DMS 273 (cell line): ENCODE results near the gene SARS2.
"Not testable (repeated sequence)": the region's sequence is repeated elsewhere in the genome, so short reads cannot be mapped to it uniquely, and the experiment has no call there.

Experiments
- DNase-seq: peaks from one replicate; lab custom pipeline; 2025; ENCODE audit not compliant: unreplicated experiment; lab: John Stamatoyannopoulos, UW

SARS2 gene, protein sequence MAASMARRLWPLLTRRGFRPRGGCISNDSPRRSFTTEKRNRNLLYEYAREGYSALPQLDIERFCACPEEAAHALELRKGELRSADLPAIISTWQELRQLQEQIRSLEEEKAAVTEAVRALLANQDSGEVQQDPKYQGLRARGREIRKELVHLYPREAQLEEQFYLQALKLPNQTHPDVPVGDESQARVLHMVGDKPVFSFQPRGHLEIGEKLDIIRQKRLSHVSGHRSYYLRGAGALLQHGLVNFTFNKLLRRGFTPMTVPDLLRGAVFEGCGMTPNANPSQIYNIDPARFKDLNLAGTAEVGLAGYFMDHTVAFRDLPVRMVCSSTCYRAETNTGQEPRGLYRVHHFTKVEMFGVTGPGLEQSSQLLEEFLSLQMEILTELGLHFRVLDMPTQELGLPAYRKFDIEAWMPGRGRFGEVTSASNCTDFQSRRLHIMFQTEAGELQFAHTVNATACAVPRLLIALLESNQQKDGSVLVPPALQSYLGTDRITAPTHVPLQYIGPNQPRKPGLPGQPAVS

DNA sequence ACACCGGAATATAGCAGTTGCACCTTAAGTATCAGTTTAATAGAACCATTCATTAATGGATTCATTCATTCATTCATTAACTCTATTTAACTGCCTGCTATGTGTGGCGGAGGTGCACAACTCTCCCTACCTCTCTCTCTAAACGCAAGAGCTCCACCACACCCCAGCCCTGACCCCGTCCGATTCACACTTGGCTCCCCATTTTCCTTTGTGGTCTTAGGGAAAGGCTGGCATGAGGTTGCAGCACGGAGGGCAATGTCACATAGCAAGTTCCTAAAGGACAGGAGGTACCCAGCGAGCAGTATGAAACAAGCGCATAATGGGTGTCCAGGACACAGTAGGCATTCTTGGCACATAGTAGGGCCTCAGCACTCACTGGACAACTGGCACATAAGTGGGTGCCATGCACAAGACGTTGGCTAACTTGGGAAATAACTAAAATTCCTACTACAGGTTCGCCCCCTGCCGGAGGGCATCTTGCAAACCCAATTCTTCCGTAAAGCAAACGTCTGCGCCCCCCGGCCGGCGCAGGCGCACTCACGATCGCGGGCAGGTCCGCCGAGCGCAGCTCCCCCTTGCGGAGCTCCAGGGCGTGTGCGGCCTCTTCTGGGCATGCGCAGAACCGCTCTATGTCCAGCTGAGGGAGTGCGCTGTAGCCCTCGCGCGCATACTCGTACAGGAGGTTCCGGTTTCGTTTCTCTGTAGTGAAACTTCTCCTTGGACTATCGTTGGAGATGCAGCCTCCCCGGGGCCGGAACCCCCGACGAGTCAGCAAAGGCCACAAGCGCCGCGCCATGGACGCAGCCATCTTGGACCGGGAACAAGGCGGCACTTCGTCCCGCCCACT is at the start of gene SARS2:
Gene SARS2, minus strand, starts transcription at position 835 of the 847 bp plus-strand sequence. Its CDS starts 27 bp downstream, at position 808.
- peak; percentile 97 for DNase-seq

DNA sequence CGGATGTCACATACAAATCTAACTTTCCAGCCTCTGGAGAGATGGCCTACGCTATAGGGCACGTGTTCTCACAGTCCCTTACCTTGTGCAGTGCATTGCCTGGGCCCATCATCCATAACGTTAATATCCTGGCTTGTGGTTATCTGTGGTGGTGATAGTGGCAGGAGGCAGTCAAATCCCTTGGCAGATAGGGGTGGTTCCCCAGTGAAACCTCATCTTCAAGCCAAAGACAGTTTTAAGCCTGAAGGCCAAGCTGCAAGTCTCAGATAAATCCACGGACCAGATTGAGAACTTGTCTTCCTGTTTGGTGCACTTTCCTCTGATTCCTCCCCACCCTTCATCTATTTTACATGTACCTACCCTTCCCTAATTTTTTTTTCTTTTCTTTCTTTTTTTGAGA is 49.2 kb upstream of the SARS2 start:
- DNase-seq: no peak

DNA sequence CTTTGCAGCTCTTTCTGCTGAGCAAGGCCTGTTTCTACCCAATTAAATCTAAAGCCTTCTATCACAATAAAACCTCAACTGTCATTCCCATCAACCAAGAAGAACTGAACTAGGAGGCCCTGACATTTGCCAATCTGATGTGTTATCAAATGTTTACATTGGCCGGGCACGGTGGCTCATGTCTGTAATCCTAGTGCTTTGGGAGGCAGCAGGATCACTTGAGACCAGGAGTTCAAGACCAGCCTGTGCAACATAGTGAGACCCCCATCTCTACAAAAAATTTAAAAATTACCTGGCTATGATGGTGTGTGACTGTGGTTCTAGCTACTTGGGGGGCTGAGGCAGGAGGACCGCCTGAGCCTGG is 47.7 kb upstream of the SARS2 start:
- DNase-seq: no peak

DNA sequence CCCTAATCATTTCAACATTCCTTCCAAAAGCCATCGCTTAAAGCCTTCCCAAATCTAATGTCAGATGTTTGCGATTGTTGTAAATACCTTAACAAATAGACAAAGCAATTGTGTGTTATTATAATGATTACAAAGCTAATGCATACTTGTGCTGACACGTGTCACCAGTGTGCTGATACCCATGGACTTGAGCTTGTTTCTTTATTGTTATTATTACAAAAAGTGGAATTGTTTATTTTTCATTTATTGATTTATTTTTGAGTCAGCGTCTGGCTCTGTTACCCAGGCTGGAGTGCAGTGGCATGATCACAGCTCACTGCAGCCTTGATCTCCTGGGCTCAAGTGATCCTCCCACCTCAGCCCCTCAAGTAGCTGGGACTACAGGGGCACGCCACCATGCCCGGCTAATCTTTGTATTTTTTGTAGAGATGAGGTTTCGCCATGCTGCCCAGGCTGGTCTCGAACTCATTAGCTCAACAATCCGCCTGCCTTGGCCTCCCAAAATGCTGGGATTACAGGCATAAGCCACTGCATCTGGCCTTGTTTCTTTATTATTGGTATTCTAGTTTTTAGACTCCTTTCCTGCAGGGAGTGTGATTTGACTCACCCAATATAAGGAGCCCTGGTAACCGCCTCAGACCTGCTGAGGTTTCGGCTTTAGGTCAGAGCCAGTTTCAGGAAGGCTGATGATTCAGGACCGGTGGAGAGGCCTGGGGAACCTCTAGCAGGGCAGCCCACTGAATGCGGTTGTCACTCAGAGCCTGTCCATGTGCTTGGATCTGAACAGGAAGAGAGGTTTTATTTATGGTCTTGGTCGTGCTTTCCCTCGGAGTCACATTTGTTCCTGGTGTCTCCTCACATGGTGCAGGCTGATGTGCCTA is 47.1 kb upstream of the SARS2 start:
- no peak for DNase-seq

DNA sequence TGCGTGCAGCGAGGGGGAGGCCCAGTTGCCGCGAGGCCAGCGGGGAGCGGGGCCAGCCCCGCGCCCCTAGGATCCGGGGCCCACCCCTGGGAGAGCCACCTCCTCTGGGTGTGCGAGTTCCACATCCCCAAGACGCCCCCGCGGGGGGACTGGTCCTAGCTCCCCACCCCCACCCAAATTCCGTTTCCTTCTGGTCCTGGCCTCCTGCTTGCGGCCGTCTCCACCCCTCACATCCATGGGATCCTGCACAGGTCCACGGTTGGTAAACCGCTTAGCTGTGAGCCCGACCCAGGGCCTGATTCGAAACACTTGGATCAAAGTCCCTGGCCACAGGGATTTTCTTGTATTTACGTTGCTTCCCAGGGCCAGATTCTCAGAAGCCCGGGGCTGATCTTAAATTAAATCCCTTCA is 45.3 kb upstream of the SARS2 start:
- peak; percentile 73 for DNase-seq

DNA sequence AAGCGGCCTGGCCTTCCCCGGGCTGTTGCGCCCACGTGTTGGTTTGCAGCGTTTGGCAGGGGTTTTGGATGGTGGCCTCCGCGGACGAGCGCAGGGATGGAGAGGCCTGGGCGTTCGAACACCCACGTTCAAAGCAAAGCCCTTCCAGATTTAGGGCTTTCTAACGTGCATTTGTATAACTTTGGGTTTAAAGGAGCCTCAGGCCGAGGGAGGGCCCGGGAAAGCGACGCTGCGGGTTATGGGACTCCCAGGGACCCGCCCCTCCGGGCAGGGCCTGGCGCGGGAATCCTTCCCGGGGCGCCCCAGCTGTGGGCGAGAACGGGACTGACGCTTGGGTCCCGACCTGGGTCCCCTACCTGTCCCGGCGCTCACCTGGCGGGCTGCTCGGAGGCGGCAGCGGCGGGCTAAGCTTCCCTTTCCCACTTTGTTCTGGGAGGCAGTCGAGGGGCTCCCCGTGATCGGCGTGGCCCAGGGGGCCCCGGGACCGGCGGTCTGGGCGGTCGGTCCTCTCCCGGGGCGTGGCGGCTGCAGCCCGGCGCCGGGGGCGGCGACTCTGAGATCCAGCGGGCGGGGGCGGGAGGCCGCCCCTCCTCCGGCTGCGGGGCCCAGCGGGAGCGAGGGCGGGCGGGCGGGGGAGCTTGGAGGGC is 44.8 kb upstream of the SARS2 start, which contains the start of gene FBXO17:
Gene FBXO17, minus strand, starts transcription at position 529 of the 647 bp plus-strand sequence. CDS start 25,423 bp downstream, outside the sequence.
- peak; percentile 91 for DNase-seq

DNA sequence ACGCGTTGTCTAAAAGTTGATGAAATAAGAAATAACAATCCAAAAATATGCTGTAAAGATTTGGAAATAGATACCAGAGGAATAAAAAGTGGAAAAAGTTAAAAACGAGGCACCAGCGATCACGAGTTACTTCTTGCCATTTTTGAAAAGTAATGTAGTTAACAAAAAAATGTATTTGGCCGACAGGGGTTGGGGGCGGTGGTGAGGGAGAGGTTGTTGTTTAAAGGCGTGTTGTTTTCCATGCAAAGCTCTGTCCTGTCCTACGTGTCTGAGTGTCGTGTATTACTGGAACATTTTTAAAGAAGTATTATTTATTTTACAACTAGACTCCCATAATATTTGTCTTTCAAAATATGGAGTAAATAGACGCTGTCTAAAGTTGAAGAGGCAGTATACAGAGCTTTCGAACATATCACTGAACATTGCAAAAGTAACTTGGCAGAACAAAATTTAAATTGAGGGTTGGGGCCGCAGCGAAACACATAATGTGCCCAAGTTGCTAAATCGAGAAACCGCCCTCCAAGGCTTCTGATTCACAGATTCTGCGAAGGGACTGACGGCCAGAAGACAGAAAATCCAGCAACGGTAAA is 44.2 kb upstream of the SARS2 start:
- peak; percentile 32 for DNase-seq

DNA sequence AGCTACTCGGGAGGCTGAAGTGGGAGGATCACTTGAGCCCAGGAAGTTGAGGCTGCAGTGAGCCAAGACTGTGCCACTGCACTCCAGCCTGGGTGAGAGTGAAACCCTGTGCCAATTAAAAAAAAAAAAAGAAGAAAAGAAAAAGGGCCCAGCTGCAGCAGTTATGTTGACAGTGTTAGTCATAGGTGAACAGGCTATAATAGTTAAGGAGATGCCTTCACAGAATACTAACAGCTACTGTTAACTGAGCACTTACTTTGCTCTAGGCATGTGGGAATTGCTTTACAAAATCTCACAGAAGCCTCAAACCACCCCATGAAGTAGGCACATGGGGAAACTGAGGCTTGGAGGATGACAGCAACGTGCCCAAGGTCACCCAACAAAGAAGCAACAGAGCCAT is 41.1 kb upstream of the SARS2 start:
- no peak for DNase-seq

DNA sequence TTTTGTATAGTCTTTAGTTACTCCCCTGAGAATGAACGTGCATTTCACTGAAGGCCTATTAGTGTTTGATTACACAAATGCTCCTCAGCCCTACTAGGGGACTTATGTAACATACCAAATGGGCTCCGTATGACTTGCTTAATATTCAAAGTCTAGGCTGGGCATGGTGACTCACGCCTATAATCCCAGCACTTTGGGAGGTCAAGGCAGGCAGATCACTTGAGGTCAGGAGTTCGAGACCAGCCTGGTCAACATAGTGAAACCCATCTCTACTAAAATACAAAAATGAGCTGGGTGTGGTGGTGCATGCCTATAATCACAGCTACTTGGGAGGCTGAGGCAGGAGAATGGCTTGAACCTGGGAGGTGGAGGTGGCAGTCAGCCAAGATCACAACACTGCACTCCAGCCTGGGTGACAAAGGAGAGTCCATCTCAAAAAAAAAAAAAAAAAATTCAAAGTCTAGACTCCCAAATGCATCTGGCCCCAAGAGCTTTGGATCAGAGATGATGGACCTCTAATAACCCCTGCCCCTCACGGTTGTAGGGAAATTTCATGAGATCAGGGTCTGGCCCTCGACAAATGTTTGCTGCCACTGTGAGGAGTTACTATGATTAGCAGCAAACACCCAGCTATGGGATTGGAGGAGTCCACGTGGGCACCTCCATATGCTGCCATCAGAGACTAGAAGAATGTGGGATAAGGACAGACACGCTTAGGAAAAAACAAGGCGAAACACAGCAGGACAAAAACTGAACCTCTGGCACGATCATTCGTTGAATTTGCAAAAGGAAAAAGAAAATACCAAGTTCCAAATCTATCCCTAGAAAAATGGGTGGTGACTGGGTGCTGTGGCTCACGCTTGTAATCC is 40.3 kb upstream of the SARS2 start:
- DNase-seq: peak; percentile 46

DNA sequence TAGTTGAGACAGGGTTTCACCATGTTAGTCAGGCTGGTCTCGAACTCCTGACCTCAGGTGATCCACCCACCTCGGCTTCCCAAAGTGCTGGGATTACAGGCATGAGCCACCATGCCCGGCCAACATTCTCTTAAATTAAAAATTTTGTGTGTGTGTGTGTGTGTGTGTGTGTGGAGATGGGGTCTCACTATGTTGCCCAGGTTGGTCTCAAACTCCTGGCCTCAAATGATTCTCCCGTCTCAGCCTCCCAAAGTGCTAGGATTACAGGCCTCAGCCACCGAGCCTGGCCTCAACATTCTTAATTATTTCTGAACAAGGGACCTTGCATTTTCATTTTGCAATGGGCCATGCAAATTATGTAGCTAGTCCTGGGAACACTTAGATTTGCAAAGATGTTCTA is 35.6 kb upstream of the SARS2 start:
- not testable (repeated sequence) for DNase-seq

DNA sequence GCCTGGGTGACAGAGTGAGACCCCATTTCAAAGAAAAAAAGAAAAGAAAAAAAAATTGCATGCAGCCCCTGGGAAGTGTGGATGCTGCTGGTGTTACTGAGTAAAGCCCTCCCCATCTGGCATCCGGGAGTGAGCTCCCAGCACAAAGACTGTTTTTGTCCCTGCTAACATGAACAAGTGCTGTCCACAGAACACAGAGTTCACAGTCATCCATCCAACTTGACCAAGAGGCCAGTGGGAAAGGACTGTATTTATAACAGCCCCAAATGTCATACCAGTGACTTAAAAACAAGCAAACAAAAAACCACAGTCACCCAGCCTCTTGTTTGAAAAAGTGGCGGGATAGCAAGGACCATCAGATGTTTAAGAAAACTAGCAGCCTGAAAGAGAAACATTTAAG is 34.2 kb upstream of the SARS2 start:
- no peak for DNase-seq

DNA sequence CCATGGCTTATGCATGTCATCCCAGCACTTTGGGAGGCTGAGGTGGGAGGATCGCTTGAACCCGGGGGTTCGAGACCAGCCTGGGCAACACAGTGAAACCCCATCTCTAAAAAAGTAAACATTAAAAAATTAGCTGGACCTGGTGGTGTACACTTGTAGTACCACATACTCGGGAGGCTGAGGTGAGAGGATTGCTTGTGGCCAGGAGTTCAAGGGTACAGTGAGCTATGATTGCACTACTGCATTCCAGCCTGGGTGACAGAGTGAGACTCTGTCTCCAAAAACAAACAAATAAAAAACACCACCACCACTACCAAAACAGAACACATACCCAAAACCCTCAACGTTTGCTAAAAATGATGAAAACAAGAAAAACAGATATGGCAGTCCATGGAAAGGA is 29.1 kb upstream of the SARS2 start:
- DNase-seq: no peak

DNA sequence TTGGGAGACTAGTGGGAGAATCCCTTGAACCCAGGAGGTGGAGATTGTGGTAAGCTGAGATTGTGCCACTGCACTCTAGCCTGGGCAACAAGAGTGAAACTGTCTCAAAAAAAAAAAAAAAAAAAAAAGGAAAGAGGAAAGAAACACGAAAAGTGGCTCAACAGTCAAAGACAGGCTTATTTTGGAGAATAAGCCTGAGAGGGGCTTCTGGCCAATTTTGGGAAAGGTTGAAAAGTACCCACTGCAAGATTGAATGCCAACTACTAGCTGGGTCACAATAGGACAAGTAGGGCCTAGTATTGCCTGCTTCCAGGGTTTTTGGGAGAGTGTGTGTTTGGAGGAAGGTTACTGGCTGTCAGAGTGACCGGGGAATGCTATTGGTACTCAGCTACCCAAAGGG is 27.7 kb upstream of the SARS2 start:
- no peak for DNase-seq

DNA sequence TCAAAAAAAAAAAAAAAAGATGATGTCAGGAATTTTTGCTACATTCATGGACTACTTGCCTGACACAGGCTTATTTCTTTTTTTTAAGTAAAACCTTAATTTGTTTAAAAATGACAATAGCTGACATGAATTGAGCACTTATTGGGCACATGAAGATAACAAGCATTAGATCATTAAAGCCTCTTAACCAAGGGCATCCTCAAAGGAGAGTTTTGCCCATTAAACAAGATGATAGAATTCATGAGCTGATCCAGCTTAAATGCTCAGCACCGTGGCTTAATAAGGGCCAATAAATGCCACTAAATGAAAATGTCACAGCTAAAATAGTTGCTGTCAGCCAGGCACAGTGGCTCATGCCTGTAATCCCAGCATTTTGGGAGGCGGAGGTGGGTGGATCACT is 25.7 kb upstream of the SARS2 start:
- DNase-seq: no peak

DNA sequence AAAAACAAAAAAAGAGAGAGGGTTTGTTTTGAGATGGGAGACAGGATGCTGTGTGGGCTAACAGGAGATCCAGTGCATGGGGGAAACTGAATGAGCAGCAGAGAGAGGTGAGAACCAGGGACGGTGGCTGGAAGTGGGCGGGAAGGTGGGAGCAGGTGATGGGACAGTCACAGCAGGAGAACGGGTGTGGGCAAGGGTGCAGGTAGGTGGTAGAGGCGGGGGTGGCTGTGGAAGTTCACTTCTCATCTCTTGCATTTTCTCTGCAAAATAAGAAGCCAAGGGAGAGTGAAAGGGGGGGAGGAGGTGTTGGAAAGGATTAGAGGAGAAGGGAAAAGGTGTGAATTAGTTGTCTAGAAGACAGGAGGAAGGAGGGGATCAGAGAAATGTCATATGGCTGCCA is 23.1 kb upstream of the SARS2 start:
- DNase-seq: no peak

DNA sequence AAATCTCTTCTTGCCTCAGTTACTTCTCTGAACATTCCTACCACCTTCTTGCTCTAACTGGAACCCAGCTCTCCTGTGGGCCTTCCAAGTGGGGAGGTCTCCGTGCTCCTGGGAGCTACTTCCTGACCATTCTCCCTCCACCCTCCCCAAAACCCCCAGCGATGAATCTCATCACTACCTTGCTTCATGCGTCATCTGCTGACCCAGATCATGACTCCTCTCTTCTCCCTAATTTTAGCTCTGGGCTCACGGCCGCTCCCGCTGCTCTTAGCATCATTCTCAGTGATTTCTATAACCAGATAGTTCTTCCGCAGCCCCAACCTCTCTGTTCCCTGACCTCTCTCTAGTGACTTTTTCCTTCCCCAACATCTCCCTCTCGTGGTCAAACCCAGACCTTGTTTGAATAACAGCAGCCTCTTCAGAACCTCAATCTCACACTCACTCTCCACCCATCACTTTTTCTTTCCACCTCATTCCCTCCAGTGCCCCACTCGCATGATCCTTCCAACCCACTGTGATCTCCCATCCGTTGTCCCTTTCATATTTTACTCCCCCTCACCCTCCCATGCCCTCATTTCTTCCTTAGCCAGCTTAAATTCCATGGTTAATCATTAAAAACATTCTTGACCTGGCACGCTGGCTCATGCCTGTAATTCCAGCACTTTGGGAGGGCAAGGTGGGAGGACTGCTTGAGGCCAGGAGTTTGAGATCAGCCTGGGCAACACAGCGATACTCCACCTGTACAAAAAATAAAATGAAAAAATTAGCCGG is 22.0 kb upstream of the SARS2 start:
- peak; percentile 74 for DNase-seq

DNA sequence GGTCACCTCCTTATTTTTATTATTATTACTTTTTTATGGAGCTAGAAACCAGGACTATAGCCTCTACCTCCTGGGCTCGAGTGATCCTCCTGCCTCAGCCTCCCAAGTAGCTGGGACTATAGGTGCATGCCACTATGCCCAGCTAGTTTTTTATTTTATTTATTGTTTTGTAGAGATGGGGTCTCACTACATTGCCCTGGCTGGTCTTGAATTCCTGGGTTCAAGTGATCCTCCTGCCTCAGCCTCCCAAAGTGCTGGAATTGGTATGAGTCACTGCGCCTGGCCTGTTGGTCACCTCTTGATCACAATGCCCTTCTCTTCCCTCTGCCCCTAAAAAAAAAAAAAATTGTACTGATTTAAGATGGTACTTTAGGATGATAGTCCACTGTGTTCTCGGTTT is 20.6 kb upstream of the SARS2 start:
- DNase-seq: no peak
